HTR-8/SVneo (cell line): ENCODE results near the gene LINGO4.
A peak's percentile ranks its signal among the peaks of the same experiment; 100 is the strongest.

Source experiments
- DNase-seq: peaks from one replicate; pipeline ENCODE4 v3.0.0; 2011; ENCODE audit warnings: low spot score, mixed read lengths; ENCODE audit not compliant: insufficient read length
- FAIRE-seq: peaks from 2 replicates; lab custom pipeline; 2011; peaks lifted over from hg19 to GRCh38; lab: Jason Lieb, UNC

LINGO4 gene

GRCh38 chr1:151815716-151816327 is 10.6 kb upstream of the LINGO4 start:
- DNase-seq (no peak), FAIRE-seq (no peak)

GRCh38 chr1:151814971-151815545 is 9.8 kb upstream of the LINGO4 start:
- DNase-seq, result no peak
- no peak for FAIRE-seq

GRCh38 chr1:151814426-151814825 is 9.2 kb upstream of the LINGO4 start:
- DNase-seq (no peak), FAIRE-seq (no peak)

DNA sequence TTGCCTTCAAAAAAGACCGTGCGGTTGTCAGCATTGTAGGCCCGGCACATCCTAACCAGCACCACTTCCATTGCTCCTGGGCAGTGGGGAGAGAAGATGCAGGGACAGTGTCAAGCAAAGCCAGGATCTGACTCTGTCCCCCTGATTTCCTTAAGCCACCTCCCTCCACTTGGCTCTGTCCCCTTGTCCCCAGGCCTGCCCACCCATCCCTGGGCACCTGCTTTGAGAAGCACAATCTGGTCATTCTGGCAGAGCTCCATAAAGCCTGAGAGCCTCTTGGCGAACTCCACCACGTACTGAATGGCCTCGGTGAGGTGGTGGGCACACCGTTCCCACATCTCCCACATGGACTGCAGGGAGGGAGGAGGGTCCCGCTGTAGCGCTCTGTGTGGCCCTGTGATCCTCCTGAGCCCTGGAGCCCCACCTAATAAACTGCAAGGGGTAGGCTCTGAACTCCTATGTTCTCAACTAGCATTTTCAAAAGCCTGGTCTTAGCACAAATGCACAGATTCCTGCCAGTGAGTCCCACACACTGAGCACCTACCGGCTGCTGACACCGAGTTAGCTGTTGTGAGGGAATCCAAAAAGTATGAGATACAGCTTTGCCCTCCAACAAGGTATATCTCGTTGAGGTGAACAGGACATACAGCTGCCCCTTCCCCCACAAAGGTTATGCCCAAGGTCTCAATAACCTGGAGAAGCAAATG is 8.2 kb upstream of the LINGO4 start:
- FAIRE-seq (no peak), DNase-seq (no peak)

DNA sequence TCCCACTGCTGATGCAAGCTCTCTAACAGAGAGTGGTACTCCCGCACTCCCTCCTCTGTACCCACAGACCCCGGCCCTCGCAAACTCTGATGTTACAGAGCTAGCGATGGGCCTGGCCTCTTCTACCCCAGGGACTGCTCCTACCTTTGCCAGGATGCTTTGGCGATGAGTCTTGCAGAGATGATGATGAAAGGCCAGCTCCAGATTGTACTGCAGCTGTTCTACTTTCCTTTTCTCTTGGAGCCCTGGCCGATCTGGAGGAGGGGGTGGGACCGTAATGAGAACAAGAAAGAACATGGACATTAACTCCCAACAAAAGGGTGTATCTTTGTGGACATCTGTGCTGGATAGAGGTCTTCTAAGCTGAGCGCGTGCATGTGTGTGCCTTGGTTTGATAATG is 6.0 kb upstream of the LINGO4 start:
- DNase-seq (no peak), FAIRE-seq (no peak)

DNA sequence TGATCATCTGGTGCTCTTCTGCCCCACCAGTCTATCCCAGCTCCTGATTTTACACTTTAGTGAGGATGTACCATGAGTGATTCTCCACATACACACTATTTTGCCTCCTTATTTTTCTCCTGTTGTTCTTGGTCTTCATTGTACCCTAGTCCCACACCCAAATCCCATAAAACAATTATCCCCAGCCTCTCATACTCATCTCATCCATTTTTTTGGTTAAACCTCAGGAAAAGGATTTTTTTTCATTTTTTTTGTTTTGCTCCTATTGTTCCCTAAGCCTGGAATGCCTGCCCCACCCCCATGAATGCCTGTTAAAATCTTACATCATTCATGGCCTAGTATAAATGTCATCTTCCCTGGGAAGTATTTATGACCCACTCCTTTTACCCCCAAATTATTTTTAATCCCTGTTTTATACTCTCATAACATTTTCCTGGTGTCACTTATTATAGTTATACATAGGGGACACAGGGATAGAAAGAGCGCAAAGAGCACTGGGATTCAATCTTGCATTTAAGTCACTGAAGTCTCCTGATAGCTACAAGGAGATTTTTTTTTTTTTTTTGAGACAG is 4.9 kb upstream of the LINGO4 start:
- FAIRE-seq, result no peak
- no peak for DNase-seq

- FAIRE-seq, result no peak
Measured at GRCh38 chr1:151809290-151809984, 4.2 kb upstream of the LINGO4 start.

GRCh38 chr1:151807766-151808165 is 2.5 kb upstream of the LINGO4 start:
- no peak for FAIRE-seq
- no peak for DNase-seq

More at GRCh38 chr1:151809290-151809984, 4.2 kb upstream of the LINGO4 start:
- no peak for DNase-seq

GRCh38 chr1:151807131-151807530 is 1.9 kb upstream of the LINGO4 start:
- FAIRE-seq (no peak), DNase-seq (no peak)

DNA sequence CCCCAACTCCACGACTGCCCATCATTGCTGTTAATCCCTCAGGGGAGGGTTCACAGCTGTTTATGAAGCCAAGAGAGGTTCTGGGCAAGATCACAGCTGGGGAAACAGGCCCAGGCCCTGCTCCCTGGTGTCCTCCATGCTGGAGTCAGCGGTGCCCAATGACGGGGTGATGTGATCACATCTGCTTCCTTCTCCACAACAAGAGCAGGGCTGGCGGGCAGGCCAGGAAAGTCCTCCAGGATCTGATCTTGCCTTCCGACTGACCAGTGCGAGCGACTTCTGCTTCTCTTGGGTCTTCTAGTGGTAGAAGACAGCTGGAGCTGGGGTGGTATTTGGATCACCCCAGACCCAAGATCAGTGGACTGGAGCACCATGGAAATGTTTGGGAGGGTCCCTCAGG is 951 bp upstream of the LINGO4 start:
- DNase-seq, result no peak
- no peak for FAIRE-seq

- FAIRE-seq, result no peak
- DNase-seq, result no peak
Measured at GRCh38 chr1:151803915-151804314, 1.3 kb downstream of the LINGO4 start.

DNA sequence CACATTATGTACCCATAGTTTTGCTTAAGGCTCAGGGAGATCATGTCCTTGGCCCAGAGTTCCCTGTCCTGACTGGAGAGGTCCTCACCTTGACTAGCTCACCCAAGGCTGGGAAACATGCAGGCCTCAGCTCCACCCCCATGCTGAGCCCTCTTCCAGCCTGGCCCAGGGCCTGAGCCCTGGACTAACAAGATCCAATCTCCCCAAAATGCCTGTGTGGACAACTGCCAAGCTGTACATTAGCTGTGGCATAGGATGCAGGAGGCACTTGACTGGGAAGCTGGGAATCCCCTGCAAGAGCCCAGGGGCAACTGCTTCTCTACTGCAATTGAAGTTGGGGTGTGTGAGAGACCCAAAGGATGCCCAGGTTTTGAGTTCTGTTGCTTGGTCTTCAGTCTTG is 2.1 kb downstream of the LINGO4 start:
- no peak for DNase-seq
- no peak for FAIRE-seq

DNA sequence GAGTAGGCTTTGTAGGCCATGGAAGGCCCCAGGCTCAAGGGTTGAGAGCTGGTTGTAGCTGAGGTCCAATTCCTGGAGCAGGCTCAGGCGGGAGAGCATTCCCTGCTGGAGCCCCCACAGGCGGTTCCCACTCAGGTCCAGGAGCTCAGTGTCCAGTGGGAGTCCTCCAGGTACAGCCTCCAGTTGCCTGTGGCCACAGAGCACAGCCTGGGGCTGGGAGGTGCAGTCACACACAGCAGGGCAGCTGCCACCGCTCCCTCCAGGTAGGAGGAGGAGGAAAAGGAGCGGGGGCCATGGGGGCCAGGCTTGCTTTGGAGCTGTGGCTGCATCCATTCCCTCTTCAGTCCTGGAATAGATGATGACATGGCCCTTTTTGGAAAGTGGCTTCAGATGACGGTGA is 2.8 kb downstream of the LINGO4 start:
- DNase-seq (no peak), FAIRE-seq (no peak)

DNA sequence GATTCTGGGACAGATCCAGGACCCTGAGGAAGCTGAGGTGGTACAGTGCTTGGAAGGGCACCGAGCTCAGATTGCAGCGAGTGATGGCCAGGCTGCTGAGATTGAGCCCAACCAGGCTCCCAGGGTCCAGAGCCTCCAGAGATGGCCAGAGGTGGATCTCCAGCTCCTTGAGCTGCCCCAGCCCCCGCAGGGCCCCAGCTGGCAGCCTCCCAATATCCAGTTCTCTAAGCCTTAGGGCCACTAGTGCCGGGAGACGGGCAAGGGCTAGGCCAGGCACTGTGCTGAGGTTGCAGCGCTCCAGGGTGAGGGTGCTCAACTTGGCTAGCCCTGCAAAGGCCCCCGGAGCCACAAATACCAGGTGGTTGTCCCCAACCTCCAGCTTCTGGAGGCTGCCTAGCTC is 3.4 kb downstream of the LINGO4 start:
- DNase-seq (no peak), FAIRE-seq (no peak)

DNA sequence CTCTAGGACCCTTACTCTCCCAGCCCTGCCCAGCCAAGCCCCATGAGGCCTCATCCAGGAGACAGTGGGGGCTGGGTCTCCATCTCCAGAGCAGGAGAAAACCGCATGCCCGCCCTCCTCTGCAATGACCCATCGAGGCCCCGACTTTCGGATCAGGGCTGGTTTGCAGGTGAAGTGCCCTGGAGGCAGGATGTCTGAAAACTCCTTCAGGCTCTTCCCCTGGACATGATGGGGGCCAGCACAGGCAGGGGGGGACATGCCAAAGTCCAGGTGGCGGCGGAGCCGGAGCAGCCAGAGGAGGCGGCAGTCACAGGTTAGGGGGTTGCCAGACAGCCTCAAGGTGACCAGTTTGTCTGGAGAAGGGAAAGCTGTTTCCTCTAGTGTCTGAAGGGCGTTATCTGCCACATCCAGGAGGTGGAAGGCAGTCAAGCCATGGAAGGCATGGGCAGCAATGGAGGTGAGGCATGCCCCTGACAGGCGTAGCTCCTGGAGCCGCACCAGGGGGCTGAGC is 3.9 kb downstream of the LINGO4 start:
- no peak for DNase-seq

DNA sequence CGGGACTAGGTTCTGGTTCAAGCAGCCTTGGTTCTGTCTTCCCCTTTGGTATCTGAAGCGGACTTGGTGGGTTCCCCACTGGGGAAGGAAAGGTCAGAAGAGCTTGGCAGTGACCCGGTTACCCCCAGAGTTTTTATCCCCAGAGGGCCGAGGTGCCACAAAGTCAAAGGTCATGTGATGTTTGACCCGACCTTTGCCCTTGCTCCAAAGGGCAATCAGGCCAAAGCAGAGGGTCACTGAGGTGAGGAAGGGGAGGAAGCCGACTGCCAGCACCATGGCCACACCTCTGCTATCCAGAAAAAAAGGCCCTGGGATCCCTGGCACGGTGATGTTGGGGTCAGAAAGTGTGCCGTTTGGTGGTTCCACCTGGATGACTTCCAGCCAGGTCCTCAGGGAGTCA is 4.4 kb downstream of the LINGO4 start:
- DNase-seq, result no peak
- FAIRE-seq, result no peak

More for the DNA sequence above, 3.9 kb downstream of the LINGO4 start:
- FAIRE-seq, result no peak

- DNase-seq, result no peak
- FAIRE-seq, result no peak
Measured at GRCh38 chr1:151799179-151800022, 5.8 kb downstream of the LINGO4 start.

DNA sequence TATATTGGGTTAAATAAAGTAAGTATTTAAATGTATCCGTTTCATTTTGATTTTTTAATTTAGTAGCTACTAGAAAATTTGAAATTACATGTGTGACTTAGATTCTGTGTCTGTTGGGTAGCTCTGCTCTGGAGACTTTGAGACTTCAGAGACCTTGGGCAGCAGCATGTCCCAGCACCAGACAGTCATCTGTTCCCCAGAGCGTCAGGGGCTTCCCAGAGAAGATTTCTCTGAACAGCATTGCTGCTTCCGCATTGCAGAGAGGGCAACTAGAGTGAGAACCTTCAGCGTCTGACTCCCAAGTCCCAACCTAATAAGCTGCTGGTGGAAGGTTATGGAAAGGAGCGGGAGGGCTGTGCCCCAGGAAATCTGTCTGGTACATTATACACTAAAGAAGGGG is 6.6 kb downstream of the LINGO4 start:
- DNase-seq (no peak), FAIRE-seq (no peak)

DNA sequence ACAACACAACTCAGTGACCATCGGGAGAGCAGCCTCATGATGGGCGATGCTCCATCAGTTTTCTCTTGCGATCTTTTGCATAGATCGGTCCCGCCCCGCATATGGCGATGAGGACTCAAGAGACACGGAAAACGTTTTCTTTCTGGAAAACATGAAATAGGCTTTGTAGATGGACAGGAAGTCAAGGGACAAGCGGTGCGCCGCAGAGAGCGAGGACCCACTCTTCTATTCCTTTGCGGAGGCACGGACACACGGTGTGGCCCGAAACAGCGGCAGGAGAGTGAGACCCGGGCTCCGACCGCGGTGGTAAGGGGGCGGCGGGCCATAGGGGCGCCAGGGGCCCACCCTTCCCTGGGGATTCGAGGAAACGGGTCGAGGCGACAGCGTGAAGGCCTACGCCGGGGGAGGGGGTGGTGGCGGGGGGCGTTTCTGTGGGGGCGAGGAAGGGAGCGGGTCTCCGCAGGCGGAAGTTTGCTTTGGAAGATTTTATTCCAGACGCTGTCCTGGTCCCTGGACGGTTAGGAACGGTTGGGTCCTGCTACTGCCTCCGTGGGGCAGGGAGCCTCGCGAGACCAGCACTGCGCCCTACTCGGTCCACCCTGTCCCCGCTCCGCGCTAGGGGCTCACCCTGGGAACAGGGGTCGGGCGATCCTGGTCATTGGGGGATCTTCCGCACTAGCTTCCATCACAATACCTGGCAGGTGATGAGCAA is 14.1 kb downstream of the LINGO4 start:
- peak; percentile 34 for DNase-seq
- FAIRE-seq, result no peak
